ENCODE data around the gene ATP5MC2.

- TF ChIP-seq ELF1 (IDR thresholded peaks at IDR 0.05; ENCODE audit: borderline replicate concordance, low read depth) (no peak), JUND (IDR thresholded peaks at IDR 0.05) (no peak), POLR2A (IDR thresholded peaks at IDR 0.05; ENCODE audit: borderline replicate concordance, extremely low read depth, insufficient read depth, insufficient read length) (no peak), CTCF (IDR thresholded peaks at IDR 0.05 in 2 of 3, conservative IDR thresholded peaks at IDR 0.05 in 1 of 3; ENCODE audit: borderline replicate concordance in 1 of 3, insufficient read depth in 1 of 3, low read depth in 2 of 3, low read length in 2 of 3) (no peak), RAD21 (IDR thresholded peaks at IDR 0.05; ENCODE audit: low read depth) (no peak), POLR2AphosphoS5 (IDR thresholded peaks at IDR 0.05; ENCODE audit: low read depth, low read length) (no peak), EZH2 (IDR thresholded peaks at IDR 0.05) (no peak), CEBPB (IDR thresholded peaks at IDR 0.05; ENCODE audit: low read depth) (no peak), EGR1 (IDR thresholded peaks at IDR 0.05; ENCODE audit: low read depth) (no peak)
These were observed 18.9 kb upstream of the ATP5MC2 start for GRCh38 chr12:53694756-53695151.

All from HCT116 (cell line).